Renal pelvis (tissue), 4 donors: ENCODE data around the gene GTF2B. TPM values are rescaled to one million over a fixed set of nuclear protein-coding genes. Genes with fewer than 3 reads are reported as not detected.
"Not testable (repeated sequence)": the region's sequence is repeated elsewhere in the genome, so short reads cannot be mapped to it uniquely, and the experiment has no call there.

ENCODE experiments used
- DNase-seq: peaks from one replicate; pipeline ENCODE4 v3.0.0-alpha.2; 2013
- polyA plus RNA-seq, 3 donors: library from polyadenylated mRNA; unstranded; fragments of 120-200 nt; gene quantifications; one replicate each; pipeline ENCODE4 v1.2.1, GENCODE V29; 2013; ENCODE audit not compliant: insufficient read length in 3 of 3

GTF2B gene
- polyA plus RNA-seq, 3 donors: 40.2 to 44.9 (median 42.7) TPM

GRCh38 chr1:88891951-88892340 is 579 bp upstream of the GTF2B start:
- DNase-seq: no peak

GRCh38 chr1:88890791-88891317 is 513 bp downstream of the GTF2B start:
- DNase-seq: peak; percentile 21

GRCh38 chr1:88890131-88890530 is 1.2 kb downstream of the GTF2B start:
- DNase-seq: no peak

DNA sequence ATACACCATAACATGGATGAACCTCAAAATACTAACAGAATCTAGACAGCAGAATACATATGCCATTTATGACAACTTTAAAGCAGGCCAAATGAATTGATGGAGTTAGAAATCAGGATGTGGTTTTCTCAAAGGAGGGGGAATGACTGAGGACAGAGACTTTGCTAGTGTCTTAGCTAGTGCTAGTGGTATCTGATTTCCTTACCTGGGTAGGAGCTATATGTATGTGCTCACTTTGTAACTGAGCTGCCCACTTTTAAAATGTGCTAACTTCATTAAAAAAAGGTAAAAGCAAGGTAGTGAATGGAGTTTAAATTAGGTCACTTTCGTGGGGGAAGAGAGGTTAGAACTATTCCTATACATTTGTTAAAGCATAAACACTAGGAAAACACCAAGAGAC is 2.6 kb downstream of the GTF2B start:
- no peak for DNase-seq

GRCh38 chr1:88885933-88886332 is 5.4 kb downstream of the GTF2B start:
- DNase-seq: no peak

DNA sequence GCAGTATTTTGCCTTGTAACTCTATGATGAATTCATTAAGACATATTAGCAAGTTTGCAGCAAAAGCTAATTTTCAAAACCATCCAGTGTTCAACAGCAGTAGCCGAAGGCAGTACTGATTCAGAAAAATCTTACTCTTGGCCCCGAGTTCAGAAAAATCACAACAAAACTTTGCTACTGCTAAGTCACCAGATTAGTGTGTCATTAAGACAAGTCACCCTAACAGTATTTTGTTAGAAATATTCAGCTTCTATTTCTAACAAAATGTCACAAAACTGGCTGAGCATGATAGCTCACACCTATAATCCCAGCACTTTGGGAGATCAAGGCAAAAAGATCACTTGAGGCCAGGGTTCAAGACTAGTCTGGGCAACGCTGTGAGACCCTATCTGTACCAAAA is 8.2 kb downstream of the GTF2B start:
- no peak for DNase-seq

DNA sequence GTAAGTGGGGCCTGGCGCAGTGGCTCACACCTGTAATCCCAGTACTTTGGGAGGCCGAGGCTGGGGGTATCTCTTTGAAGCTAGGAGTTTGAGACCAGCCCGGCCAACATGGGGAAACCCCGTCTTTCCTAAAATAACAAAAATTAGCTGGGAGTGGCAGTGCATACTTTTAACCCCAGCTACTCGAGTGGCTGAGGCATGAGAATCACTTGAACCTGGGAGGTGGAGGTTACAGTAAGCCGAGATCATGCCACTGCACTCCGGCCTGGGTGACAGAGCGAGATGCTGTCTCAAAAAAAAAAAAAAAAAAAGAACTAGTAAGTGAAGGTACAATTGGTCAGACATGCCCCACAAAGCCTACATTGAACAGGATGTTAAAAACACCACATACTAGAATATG is 10.7 kb downstream of the GTF2B start:
- DNase-seq: not testable (repeated sequence)

DNA sequence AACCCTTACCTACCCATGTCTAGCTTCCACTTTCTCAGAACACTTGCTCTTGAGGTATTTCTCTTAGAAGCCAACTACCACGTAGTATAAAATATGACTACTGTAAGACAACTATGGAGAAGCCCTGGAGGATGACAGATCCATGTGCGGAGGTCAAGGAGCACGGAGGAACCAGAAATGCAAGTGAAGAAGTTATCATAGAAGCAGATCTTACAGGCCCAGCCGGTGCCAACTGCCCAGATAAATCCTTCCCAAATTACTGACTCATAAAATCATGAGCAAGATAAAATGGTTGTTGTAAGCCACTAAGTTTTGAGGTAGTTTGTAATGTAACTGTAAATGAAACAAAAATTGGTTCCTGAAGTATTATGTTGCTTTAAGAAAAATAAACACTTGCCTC is 12.6 kb downstream of the GTF2B start:
- no peak for DNase-seq

- DNase-seq: no peak
Observed at GRCh38 chr1:88877911-88878310, 13.5 kb downstream of the GTF2B start.

DNA sequence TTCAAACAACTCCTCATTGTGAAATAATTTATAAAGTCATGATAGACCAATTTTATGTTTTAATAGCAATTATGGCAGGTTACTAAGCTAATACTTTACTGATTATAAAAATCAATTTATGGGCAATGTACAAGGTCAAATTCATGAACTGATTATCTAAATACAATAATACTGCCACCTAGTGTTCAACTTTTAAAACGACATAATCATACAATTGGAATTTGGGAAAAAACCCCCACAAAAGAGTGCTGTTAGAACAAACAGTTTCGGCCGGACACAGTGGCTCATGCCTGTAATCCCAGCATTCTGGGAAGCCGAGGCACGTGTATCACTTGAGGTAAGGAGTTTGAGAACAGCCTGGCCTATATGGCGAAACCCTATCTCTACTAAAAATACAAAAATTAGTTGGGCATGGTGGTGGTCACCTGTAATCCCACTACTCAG is 14.0 kb downstream of the GTF2B start:
- no peak for DNase-seq

GRCh38 chr1:88876573-88877365 is 14.6 kb downstream of the GTF2B start:
- no peak for DNase-seq

DNA sequence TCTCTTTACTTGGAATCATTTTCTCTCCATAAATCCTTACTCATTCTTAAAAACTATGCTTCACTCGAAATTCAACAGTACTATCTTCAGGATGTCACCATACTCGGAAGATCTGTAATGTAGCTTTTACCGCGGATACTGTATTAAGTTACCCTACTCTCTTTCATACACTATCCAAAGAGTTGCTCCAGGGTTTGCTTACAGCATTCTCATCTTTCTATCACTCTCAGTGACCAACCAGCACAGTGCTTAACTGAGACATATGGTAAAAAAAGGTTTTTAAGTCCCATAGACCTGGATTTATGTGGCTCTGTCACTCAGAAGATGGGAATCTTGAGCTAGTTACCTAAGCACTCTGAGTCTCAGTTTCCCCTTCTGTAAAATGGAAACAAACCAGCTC is 15.8 kb downstream of the GTF2B start:
- no peak for DNase-seq

GRCh38 chr1:88873737-88874349 is 17.5 kb downstream of the GTF2B start:
- DNase-seq: no peak

DNA sequence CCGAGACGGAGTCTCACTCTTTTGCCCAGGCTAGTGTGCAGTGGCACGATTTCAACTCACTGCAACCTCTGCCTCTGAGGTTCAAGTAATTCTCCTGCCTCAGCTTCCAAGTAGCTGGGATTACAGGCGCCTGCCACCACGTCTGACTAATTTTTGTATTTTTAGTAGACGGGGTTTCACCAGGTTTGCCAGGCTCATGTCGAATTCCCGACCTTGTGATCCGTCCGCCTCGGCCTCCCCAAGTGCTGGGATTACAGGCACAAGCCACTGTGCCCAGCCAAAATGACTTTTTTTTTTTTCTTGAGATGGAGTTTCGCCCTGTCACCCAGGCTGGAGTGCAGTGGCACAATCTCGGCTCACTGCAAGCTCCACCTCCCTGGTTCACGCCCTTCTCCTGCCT is 21.7 kb downstream of the GTF2B start:
- not testable (repeated sequence) for DNase-seq

- DNase-seq: no peak
Observed at GRCh38 chr1:88867743-88868521, 23.4 kb downstream of the GTF2B start.

DNA sequence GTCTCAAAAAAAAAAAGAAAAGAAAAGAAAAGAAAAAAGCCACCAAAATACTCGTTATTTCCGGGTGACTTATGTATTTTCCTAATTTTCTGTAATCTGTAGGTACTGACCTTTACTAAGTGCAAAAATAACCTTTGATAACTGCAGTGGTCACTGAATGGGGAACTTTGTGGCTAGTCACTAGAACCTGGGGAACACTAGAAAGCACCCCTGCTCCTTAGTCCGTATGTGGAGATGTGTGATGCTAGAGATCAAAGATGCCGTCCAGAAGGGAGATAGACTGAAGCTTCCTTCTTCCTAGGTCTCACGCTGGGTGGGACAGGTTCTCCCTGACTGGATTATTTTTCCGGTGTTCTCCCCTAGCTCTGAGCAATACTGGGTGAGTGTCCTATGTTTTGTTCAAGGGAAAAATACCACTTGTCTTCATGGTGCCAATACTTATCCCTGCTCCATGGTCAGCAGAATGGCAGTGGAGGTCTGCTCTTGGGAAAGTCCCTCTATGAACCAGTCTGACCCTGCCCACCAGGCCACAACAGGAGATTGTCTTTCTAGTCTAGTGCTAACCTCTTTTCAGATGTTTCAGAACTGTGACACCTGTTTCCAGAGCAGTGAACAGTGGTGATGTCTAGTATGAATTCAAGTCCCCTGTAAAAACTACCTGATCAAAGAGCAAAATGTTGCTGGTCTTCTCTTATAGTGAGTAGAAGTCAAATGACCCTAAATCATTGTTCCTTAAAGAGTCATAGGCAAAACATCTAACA is 39.9 kb downstream of the GTF2B start:
- no peak for DNase-seq

DNA sequence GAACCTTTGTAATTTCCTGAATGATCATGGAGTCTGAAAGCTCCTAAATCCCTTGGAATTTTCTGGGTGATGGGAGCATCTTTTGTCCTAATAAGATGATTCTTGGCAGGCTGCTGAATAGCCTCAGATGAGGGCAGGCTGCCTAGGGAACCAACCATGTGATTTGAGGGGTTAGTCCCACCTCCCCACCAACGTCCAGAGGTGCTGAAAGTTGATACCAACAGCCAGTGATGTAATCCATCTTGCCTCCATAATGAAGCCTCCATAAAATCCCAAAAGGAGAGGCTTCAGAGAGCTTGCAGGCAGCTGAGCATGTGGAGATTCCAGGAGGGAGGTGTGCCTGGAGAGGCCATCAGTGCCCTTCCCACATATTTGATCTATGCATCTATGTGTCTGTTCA is 43.7 kb downstream of the GTF2B start:
- DNase-seq: no peak

DNA sequence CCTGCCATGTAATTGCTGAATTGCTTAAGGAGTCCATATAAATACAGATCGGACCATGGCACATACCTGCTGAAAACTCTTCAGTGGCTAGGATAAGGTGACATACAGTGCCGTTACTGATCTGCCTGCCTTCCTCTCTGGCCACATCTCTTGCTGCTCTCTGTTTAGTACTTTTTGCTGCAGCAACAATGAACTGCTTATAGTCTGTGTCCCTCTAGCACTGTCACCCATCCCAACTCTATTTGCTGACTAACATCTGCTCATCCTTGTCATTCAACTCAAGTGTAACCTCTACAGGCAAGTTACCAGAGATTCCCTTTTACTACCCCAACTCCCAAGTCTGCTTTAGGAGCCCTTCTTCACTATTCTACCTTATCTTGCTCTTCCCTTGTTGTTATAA is 65.6 kb downstream of the GTF2B start:
- DNase-seq: no peak

DNA sequence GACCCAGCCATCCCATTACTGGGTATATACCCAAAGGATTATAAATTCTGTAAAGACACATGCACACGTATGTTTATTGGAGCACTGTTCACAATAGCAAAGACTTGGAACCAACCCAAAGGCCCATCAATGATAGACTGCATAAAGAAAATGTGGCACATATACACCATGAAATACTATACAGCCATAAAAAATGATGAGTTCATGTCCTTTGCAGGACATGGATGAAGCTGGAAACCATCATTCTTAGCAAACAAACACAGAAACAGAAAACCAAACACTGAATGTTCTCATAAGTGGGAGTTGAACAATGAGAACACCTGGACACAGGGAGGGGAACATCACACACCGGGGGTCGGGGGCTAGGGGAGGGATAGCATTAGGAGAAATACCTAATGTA is 71.7 kb downstream of the GTF2B start:
- not testable (repeated sequence) for DNase-seq

GRCh38 chr1:88813471-88813870 is 77.9 kb downstream of the GTF2B start:
- DNase-seq: no peak

- DNase-seq: no peak
Observed at GRCh38 chr1:88812366-88812765, 79.0 kb downstream of the GTF2B start.

- DNase-seq: no peak
Observed at GRCh38 chr1:88803444-88803843, 87.9 kb downstream of the GTF2B start.
